ENCODE data around the gene SOCS3. TPM values are rescaled to one million over a fixed set of nuclear protein-coding genes. Genes with fewer than 3 reads are reported as not detected.

Gene SOCS3
- total and polyA plus RNA-seq, 4 donors, result 5.6 to 70.3 (median 11.8) TPM

DNA sequence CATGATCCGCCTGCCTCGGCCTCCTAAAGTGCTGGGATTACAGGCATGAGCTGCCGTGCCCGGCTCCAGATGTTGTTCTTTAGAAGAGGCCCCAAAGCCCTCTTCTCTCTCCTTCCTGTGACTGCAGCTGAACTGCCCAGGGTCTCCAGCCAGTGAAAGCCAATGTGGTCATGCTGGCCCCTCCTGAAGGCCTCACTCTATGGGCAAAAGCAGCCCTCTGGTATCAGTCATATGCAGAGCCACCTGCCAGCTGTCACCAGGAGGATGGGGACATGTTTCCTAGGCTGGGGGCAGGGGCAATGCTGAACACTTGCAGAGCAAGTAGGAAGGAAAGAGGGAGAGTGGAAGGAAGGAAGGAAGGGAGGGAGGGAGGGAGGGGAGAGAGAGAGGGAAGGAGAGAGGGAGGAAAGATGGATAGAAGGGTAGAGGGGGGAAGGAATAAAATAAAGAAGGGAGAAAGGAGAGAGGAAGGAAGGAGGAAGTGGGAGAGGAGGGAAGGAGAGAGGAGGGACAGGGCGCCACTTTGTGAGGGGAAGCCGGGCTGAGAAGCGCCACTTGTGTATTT lies 36.0 kb downstream of the SOCS3 start:
- Histone ChIP-seq H3K4me3 (ENCODE audit: low read depth, low read length) (peak overlapping the region; percentile 18), H3K27ac (ENCODE audit: low read depth, low read length) (peak overlapping the region; percentile 95), H3K27me3 (ENCODE audit: control insufficient read depth, insufficient read depth, low read length) (no peaks in the 10 kb centered on the region), H3K9me3 (ENCODE audit: control insufficient read depth, insufficient read depth, low read length) (no peaks in the 10 kb centered on the region), H3K36me3 (ENCODE audit: control insufficient read depth, insufficient read depth, low read length) (no peaks in the 10 kb centered on the region), H3K4me1 (ENCODE audit: control insufficient read depth, insufficient read depth, low read length) (peaks cover 34% of the 10 kb centered on the region)
- DNase-seq (ENCODE audit: low read depth in 4 of 6, low spot score in 6 of 6), result peak in 1 of 6 donors; percentile 5
- WGBS (ENCODE audit: insufficient coverage), result 66% methylated on average over 4 of the region's 7 CpGs

DNA sequence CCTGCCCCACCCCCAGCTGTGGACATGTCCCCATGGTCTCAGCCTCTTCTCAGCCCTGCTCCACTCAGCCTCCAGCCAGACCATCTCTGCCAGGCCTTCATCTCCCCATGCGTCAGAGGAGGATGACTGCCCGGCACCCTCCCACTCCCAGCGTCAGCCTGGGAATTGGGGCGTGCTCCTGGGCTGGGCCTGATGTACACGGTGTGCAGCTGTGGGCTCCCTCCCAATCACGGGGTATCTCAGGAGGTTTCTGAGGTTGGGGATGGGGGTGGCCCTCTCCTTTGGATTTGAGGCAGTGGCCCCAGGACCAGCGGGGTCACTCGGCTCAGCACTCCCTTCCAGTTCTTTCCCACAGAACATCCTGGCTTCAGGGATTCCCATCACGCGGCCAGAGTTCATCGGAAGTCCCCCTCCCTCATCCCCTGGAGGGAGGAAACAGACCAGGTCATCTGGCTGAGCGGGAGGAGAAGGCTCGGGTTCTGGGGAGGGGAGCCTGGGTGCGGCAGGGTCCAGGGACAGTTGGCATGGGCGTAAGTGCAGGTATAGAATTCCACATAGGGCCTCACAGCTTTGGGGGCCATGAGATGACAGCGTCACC lies 36.9 kb downstream of the SOCS3 start:
- WGBS (ENCODE audit: insufficient coverage), result 40% methylated on average over 1 of the region's 16 CpGs

DNA sequence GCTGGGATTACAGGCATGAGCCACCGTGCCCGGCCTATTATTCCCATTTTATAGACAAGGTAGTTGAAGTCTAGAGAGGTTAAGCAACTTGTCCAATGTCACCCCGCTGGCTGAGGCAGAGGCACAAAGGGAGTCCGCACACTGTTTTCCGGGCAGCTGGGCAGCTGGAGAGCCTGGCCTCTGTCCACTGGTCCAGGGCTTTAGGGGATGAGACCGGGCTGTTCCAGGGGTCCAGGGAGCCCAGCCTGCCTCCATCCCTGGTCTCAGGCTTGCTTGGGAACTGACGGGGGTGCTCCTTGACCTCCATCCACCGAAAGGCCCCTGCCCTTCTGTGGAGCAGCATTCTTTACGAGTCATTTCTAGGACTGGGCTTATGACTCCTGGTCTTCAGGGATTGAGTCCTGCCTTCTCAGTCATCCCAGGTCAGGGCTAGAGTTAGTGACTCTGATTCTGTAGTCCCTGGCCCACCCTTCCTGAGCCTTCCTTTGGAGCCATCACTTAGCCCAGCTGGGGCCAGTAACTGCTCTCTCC lies 37.5 kb downstream of the SOCS3 start:
- Histone ChIP-seq H3K4me3 (ENCODE audit: low read depth, low read length) (no peak overlapping the region), H3K36me3 (ENCODE audit: control insufficient read depth, insufficient read depth, low read length) (no peaks in the 10 kb centered on the region), H3K4me1 (ENCODE audit: control insufficient read depth, insufficient read depth, low read length) (peaks cover 36% of the 10 kb centered on the region), H3K27me3 (ENCODE audit: control insufficient read depth, insufficient read depth, low read length) (peaks cover 5% of the 10 kb centered on the region), H3K9me3 (ENCODE audit: control insufficient read depth, insufficient read depth, low read length) (no peaks in the 10 kb centered on the region), H3K27ac (ENCODE audit: low read depth, low read length) (peak overlapping the region; percentile 95)
- no peak for DNase-seq (ENCODE audit: low read depth in 4 of 6, low spot score in 6 of 6)
- WGBS (ENCODE audit: insufficient coverage), result 84% methylated on average over 9 of the region's 9 CpGs

More for the DNA sequence above, 36.9 kb downstream of the SOCS3 start:
- no peaks in the 10 kb centered on the region for H3K36me3 ChIP-seq (ENCODE audit: control insufficient read depth, insufficient read depth, low read length)
- peaks cover 4% of the 10 kb centered on the region for H3K27me3 ChIP-seq (ENCODE audit: control insufficient read depth, insufficient read depth, low read length)
- peaks cover 36% of the 10 kb centered on the region for H3K4me1 ChIP-seq (ENCODE audit: control insufficient read depth, insufficient read depth, low read length)
- H3K9me3 ChIP-seq (ENCODE audit: control insufficient read depth, insufficient read depth, low read length), result no peaks in the 10 kb centered on the region
- DNase-seq (ENCODE audit: low read depth in 4 of 6, low spot score in 6 of 6), result no peak
- H3K4me3 ChIP-seq (ENCODE audit: low read depth, low read length), result no peak overlapping the region
- peak overlapping the region; percentile 95 for H3K27ac ChIP-seq (ENCODE audit: low read depth, low read length)

DNA sequence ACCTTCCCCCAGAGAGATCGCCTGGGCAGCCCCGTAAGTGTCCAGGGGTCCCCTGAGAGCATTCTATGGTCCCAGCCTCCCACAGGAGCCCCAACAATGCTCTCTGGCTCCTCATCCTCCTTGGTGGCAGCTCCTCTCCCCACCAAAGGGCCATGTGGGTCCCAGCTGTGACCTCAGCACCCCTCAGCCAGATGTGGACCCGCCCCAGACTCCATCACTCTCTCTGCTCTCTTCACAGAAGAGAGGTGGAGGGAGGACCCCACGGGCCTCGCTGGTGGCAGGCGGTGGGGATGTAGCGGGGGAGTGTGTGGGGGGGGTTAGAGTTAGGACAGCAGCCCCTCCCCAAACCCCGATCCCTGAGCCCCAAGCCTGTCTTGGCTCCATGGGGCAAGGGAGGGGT lies 41.0 kb downstream of the SOCS3 start:
- peaks cover 28% of the 10 kb centered on the region for H3K27me3 ChIP-seq (ENCODE audit: control insufficient read depth, insufficient read depth, low read length)
- no peaks in the 10 kb centered on the region for H3K36me3 ChIP-seq (ENCODE audit: control insufficient read depth, insufficient read depth, low read length)
- H3K4me1 ChIP-seq (ENCODE audit: control insufficient read depth, insufficient read depth, low read length), result peaks cover 41% of the 10 kb centered on the region
- H3K27ac ChIP-seq (ENCODE audit: low read depth, low read length), result no peak overlapping the region
- no peak overlapping the region for H3K4me3 ChIP-seq (ENCODE audit: low read depth, low read length)
- no peak for DNase-seq (ENCODE audit: low read depth in 4 of 6, low spot score in 6 of 6)
- H3K9me3 ChIP-seq (ENCODE audit: control insufficient read depth, insufficient read depth, low read length), result no peaks in the 10 kb centered on the region
- WGBS (ENCODE audit: insufficient coverage), result 91% methylated on average over 3 of the region's 8 CpGs

DNA sequence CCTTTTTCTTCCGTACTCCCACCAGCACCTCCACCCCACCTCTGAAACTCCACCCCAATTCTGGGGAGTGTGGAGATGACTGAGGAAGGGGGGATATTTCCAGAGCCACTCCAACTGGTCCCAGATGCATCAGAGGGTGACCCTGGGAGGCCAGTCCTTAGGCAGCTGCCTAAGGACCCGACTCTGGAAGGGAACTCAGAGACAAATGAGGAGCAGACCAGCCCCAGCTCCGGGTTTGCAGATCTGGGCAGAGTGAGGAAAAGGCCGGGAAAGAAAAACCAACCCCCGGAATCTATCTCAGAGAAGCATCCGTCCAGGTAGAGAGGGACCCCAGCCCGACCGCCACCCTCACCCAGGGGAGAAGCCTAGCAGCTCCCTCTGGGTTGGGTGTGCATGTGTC lies 41.5 kb downstream of the SOCS3 start:
- Histone ChIP-seq H3K9me3 (ENCODE audit: control insufficient read depth, insufficient read depth, low read length) (no peaks in the 10 kb centered on the region), H3K27ac (ENCODE audit: low read depth, low read length) (no peak overlapping the region), H3K4me3 (ENCODE audit: low read depth, low read length) (no peak overlapping the region), H3K36me3 (ENCODE audit: control insufficient read depth, insufficient read depth, low read length) (no peaks in the 10 kb centered on the region), H3K27me3 (ENCODE audit: control insufficient read depth, insufficient read depth, low read length) (peaks cover 30% of the 10 kb centered on the region), H3K4me1 (ENCODE audit: control insufficient read depth, insufficient read depth, low read length) (peaks cover 40% of the 10 kb centered on the region)
- DNase-seq (ENCODE audit: low read depth in 4 of 6, low spot score in 6 of 6), result no peak
- WGBS (ENCODE audit: insufficient coverage), result 83% methylated on average over 7 of the region's 8 CpGs

DNA sequence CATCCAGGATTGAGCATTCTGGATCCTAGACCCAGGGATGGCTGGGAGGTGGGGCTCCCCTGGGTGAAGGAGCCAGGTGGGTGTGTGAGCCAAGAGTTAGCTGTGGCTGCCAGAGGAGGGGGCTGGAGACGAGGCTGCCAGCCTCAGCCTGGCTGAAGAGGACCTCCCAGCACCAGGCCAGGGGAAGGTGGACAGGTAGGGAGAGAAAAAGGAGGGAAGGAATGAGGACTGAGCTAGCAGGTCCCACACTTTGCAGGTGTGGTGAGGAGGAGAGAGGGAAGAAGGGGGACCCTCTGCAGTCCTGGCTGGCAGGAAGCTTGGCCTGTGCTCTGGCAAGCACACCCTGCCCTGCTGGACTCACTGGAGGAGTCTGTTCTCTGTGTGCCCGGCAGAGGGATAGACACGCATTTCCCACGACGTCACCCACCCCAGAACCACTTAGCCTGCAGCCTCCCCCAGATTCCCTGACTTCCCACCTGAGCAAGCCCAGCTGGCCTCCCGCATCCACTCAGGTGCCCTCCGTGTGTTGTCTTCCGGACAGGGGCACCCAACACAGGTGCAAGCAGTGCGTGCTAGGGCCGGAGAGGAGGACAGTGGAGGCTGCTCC lies 42.0 kb downstream of the SOCS3 start:
- Histone ChIP-seq H3K4me1 (ENCODE audit: control insufficient read depth, insufficient read depth, low read length) (peaks cover 35% of the 10 kb centered on the region), H3K9me3 (ENCODE audit: control insufficient read depth, insufficient read depth, low read length) (no peaks in the 10 kb centered on the region), H3K4me3 (ENCODE audit: low read depth, low read length) (no peak overlapping the region), H3K27ac (ENCODE audit: low read depth, low read length) (no peak overlapping the region), H3K27me3 (ENCODE audit: control insufficient read depth, insufficient read depth, low read length) (peaks cover 33% of the 10 kb centered on the region), H3K36me3 (ENCODE audit: control insufficient read depth, insufficient read depth, low read length) (no peaks in the 10 kb centered on the region)
- DNase-seq (ENCODE audit: low read depth in 4 of 6, low spot score in 6 of 6), result no peak
- WGBS (ENCODE audit: insufficient coverage), result 73% methylated on average over 8 of the region's 10 CpGs

DNA sequence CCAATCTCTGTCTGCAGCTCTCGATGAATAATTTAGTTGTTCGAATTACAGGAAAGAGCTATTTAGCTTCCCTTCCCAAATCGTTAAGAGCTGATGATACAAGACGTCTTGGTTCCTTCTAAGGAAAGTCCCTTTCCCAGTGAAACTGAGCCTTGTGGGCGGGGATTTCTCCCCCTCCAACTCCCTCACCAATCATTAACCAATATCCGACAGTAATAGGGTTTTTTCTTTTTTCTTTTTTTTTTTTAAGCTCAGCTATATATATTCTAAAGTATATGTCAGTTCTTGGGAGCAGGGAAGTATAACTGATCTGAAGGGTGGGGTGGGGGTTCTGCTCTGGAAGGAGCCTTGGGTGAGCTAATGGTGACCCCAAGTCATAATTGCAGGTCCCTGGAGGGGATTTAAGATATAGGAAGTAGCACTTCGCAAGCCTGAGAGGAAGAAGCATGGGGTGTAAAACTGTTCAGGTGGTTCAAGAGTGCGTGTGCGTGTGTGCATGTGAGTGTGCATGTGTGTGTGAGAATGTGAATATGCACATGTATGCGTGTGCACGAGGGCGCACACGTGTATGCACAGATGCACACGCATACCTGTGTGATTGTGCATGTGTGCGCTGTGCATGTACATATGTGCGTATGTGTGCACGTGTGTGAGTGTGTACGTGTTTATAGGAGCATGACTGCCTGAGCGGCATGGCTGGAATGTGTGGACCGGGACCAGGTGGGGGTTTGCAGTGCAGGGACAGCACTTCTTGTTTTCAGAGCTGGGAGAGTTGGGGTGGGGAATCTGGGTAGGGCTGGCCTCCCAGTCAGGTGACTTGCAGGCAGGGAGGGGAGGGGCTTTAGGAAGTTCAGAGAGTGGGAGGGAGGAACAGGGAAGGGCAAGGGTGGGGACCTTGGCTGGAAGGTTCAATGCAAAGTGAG lies 42.7 kb downstream of the SOCS3 start:
- WGBS (ENCODE audit: insufficient coverage), result 55% methylated on average over 17 of the region's 20 CpGs
- Histone ChIP-seq H3K4me1 (ENCODE audit: control insufficient read depth, insufficient read depth, low read length) (peaks cover 31% of the 10 kb centered on the region), H3K36me3 (ENCODE audit: control insufficient read depth, insufficient read depth, low read length) (no peaks in the 10 kb centered on the region), H3K27me3 (ENCODE audit: control insufficient read depth, insufficient read depth, low read length) (peaks cover 33% of the 10 kb centered on the region), H3K9me3 (ENCODE audit: control insufficient read depth, insufficient read depth, low read length) (no peaks in the 10 kb centered on the region), H3K4me3 (ENCODE audit: low read depth, low read length) (no peak overlapping the region), H3K27ac (ENCODE audit: low read depth, low read length) (peak overlapping the region; percentile 69)
- no peak for DNase-seq (ENCODE audit: low read depth in 4 of 6, low spot score in 6 of 6)

DNA sequence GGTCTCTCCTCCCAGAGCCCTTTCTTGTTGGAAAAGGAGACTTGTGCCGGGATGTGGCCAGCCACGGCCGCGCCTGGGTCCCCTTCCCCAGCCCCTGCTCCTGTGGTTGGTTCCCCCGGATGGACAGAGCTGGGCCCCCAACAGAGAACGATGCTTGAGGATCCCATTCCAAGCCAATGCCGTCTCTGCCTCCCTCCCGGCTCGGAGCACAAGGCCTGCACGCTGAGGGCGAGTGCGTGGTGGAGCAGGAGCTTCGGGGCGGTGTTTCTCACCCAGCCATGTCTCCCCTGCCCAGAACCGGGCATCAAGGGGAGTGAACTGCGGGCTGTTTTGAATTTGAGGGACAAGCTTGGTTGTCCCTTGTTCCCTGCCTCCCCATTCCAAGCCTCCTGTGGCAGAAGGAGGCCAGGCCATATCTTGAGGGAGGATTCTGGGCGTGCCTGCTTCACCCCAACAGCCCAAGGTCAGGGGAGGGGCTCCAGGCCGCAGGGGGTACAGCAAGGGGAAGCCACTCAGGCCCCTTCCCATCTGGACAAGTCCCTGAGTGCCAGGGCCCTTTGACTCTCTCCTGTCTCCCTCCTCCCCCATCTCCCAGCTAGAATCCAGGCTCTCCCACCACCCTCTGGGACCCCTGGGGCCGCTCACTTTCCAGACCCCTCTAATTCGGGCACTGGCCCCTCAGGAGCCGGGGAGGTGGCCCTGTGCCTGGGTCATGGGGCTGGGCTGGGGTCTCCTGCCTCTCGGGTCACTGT lies 43.6 kb downstream of the SOCS3 start:
- no peaks in the 10 kb centered on the region for H3K36me3 ChIP-seq (ENCODE audit: control insufficient read depth, insufficient read depth, low read length)
- peaks cover 31% of the 10 kb centered on the region for H3K4me1 ChIP-seq (ENCODE audit: control insufficient read depth, insufficient read depth, low read length)
- H3K4me3 ChIP-seq (ENCODE audit: low read depth, low read length), result no peak overlapping the region
- H3K27me3 ChIP-seq (ENCODE audit: control insufficient read depth, insufficient read depth, low read length), result peaks cover 33% of the 10 kb centered on the region
- 46% methylated on average over 14 of the region's 22 CpGs for WGBS (ENCODE audit: insufficient coverage)
- H3K9me3 ChIP-seq (ENCODE audit: control insufficient read depth, insufficient read depth, low read length), result no peaks in the 10 kb centered on the region
- H3K27ac ChIP-seq (ENCODE audit: low read depth, low read length), result peak overlapping the region; percentile 69
- no peak for DNase-seq (ENCODE audit: low read depth in 4 of 6, low spot score in 6 of 6)

Data from spinal cord (tissue), 10 donors.